HL-60 (cell line): ENCODE measurements around the gene TMEM134.

Experiments used
- DNase-seq, 2 experiments: peaks; one replicate each; pipeline ENCODE4 v3.0.0-alpha.2; 2010 to 2020; ENCODE audit warnings: low read depth in 1 of 2, low spot score in 1 of 2
- H3K27ac ChIP-seq: fragments of 250-450 bp; sonication (Bioruptor Pico); replicated peaks from 2 replicates; pipeline ENCODE4 v1.5.1; 2020; ENCODE audit warnings: mild to moderate bottlenecking, moderate library complexity
- H3K27me3 ChIP-seq: fragments of 250-450 bp; sonication (Bioruptor Pico); 2 replicates; pipeline ENCODE4 v1.5.1; 2021; ENCODE audit warnings: mild to moderate bottlenecking, moderate library complexity; ENCODE audit not compliant: insufficient read depth, poor library complexity, severe bottlenecking
- H3K4me3 ChIP-seq: replicated peaks from 2 replicates; pipeline ENCODE4 v1.5.1; 2011; ENCODE audit warnings: mild to moderate bottlenecking, control low read depth, low read length; ENCODE audit not compliant: insufficient read depth
- GABPA ChIP-seq: IDR thresholded peaks from 2 replicates; pipeline ENCODE4 v1.6.1; 2012; ENCODE audit warnings: low read depth
- POLR2AphosphoS5 ChIP-seq: IDR thresholded peaks from 2 replicates; pipeline ENCODE4 v1.6.1; 2012; ENCODE audit warnings: low read depth
- SPI1 ChIP-seq: IDR thresholded peaks from 2 replicates; pipeline ENCODE4 v1.6.1; 2012; ENCODE audit warnings: low read depth, mild to moderate bottlenecking, borderline replicate concordance
- TF ChIP-seq, protein P1 (sequence below): IDR thresholded peaks from one replicate; pipeline ENCODE4 v1.5.1; 2011; ENCODE audit warnings: low read length, control low read depth, inconsistent platforms; ENCODE audit not compliant: insufficient read depth
- TF ChIP-seq, protein P2 (sequence below): IDR thresholded peaks from 2 replicates; pipeline ENCODE4 v1.6.1; 2012; ENCODE audit warnings: low read depth; ENCODE audit not compliant: insufficient replicate concordance

The TMEM134 gene

DNA sequence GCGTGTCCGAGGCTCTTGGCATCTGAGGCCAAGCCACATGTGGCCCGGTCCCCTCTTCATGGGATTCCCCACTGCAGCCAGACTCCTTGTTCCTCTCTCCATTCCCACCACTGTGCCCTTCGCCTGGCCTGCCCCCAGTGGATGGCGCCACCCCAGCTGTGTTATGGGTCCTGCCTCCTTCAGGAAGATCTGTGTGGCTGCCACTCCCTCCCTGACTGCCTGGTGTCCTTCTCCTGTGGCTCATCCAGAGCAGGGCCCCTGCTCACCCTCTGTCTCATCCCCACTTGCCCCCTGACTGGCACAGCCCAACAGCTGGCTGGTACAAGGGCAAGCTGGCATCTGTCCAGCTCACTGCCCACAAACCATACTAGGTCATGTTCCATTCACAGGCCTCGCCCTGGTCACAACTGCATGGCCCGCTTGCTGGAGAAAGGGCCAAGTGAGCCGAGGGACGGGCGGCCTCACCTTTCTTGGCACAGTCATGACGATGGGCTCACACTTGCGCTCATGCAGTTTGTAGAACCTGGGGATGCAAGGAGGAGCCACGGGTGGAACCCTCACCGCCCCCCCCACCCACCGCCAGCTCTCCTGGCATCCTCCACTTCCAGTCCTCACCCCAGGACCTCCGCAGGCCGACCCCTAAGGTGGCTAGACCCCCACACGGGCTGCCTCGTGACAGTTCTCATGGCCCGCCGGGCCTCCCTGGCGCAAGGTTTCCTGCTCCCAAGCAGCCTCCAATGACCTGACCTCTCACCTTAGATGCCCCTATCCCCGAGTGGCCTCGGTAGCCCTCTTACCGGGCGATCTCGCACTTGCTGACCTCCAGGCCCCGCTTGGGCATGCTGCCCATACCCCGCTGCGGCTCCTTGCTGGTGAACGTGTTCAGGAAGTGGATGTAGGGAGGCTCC, 29.5 kb downstream of the TMEM134 start:
- H3K27me3 ChIP-seq = no peaks in the 10 kb centered on the region
- H3K4me3 ChIP-seq = peak overlapping the region; percentile 58
- H3K27ac ChIP-seq = no peak overlapping the region; the same call in 1 of the 2 replicates
- TF ChIP-seq, protein P1, sequence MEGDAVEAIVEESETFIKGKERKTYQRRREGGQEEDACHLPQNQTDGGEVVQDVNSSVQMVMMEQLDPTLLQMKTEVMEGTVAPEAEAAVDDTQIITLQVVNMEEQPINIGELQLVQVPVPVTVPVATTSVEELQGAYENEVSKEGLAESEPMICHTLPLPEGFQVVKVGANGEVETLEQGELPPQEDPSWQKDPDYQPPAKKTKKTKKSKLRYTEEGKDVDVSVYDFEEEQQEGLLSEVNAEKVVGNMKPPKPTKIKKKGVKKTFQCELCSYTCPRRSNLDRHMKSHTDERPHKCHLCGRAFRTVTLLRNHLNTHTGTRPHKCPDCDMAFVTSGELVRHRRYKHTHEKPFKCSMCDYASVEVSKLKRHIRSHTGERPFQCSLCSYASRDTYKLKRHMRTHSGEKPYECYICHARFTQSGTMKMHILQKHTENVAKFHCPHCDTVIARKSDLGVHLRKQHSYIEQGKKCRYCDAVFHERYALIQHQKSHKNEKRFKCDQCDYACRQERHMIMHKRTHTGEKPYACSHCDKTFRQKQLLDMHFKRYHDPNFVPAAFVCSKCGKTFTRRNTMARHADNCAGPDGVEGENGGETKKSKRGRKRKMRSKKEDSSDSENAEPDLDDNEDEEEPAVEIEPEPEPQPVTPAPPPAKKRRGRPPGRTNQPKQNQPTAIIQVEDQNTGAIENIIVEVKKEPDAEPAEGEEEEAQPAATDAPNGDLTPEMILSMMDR = peak; percentile 11
- peak; percentile 47; the same call in 1 of the 2 replicates for TF ChIP-seq POLR2AphosphoS5
- TF ChIP-seq, protein P2, sequence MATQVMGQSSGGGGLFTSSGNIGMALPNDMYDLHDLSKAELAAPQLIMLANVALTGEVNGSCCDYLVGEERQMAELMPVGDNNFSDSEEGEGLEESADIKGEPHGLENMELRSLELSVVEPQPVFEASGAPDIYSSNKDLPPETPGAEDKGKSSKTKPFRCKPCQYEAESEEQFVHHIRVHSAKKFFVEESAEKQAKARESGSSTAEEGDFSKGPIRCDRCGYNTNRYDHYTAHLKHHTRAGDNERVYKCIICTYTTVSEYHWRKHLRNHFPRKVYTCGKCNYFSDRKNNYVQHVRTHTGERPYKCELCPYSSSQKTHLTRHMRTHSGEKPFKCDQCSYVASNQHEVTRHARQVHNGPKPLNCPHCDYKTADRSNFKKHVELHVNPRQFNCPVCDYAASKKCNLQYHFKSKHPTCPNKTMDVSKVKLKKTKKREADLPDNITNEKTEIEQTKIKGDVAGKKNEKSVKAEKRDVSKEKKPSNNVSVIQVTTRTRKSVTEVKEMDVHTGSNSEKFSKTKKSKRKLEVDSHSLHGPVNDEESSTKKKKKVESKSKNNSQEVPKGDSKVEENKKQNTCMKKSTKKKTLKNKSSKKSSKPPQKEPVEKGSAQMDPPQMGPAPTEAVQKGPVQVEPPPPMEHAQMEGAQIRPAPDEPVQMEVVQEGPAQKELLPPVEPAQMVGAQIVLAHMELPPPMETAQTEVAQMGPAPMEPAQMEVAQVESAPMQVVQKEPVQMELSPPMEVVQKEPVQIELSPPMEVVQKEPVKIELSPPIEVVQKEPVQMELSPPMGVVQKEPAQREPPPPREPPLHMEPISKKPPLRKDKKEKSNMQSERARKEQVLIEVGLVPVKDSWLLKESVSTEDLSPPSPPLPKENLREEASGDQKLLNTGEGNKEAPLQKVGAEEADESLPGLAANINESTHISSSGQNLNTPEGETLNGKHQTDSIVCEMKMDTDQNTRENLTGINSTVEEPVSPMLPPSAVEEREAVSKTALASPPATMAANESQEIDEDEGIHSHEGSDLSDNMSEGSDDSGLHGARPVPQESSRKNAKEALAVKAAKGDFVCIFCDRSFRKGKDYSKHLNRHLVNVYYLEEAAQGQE = no peak
- DNase-seq = peak; percentile 66 to 72

DNA sequence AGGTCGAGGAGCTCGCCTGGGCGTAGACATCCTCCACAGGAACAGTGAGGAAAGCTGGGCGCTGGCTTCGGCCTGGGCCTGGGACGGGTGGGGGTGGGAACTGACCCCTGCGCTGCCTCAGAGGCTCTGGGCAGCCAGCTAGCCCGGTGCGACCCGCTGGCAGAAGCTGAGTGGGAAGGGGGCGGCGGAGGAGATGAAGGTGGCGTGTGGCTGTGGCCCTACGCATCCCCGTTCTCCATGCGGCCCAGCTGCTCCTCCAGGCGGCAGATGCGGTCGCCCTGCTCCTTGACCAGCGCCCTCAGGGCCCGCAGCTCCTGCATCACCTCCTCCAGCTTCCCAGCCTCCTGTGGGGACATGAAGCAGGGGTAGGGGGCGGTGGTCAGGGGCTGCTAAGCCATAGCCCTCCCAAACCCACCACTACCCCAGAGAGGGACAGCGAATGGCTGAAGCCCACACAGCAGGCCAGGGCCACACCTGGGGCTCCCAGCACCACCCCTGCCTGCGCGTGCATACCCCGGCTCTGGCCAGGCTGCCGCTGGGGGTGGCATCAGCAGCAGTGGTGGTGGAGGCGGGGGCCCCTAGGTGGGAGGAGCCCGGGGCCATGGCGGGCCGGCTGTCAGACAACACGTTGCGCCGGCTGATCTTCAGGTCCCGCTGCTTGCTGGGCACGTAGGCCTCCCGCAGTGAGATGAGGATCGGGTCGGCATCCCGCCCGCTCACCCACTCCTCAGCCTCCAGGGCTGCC, 30.7 kb downstream of the TMEM134 start:
- H3K4me3 ChIP-seq = peak overlapping the region; percentile 58
- H3K27me3 ChIP-seq = no peaks in the 10 kb centered on the region
- peak overlapping the region; percentile 98 for H3K27ac ChIP-seq
- peak; percentile 59 to 70 for DNase-seq
- TF ChIP-seq POLR2AphosphoS5 (peak; percentile 70), SPI1 (no peak)
- TF ChIP-seq, protein P1 = no peak

DNA sequence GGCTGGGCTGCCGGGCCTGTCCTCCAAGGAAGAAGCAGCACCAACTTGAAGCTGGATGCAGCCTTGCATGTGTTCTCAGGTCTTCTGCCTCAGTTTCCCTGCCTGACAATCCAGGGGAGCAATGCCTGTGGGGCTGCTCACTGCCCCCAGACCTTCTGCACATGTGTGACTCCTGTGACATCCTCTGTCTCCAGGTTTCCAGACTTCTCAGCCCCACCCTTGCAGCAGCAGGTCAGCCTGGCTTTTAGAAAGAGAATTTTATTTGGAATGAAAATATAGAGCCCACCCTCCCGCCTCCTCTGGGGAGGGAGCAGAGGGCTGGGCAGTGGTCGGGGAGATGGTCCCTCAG, 31.3 kb downstream of the TMEM134 start:
- Histone ChIP-seq H3K4me3 (peak overlapping the region; percentile 58), H3K27me3 (no peaks in the 10 kb centered on the region), H3K27ac (peak overlapping the region; percentile 98)
- TF ChIP-seq, protein P2 = no peak
- TF ChIP-seq SPI1 = no peak
- TF ChIP-seq, protein P1 = no peak
- no peak for TF ChIP-seq POLR2AphosphoS5
- TF ChIP-seq GABPA = no peak
- no peak for DNase-seq
